Measurements from ENCODE around the gene NRG3.

The NRG3 gene

GRCh38 chr10:82888809-82889455 lies 1013.9 kb downstream of the NRG3 start:
- no peaks in the 10 kb centered on the region for H3K36me3 ChIP-seq (ENCODE audit: control insufficient read depth, insufficient read depth, low read length)
- TF ChIP-seq CTCF (IDR thresholded peaks at IDR 0.05) = no peak

GRCh38 chr10:82889728-82890127 lies 1014.7 kb downstream of the NRG3 start:
- Histone ChIP-seq H2AFZ (no peak overlapping the region), H3K36me3 (ENCODE audit: control insufficient read depth, insufficient read depth, low read length) (no peaks in the 10 kb centered on the region), H3K4me2 (ENCODE audit: low read length) (no peak overlapping the region), H3K27me3 (ENCODE audit: control insufficient read depth, insufficient read depth, low read length) (no peaks in the 10 kb centered on the region), H3K4me3 (ENCODE audit: low read depth, low read length) (no peak overlapping the region), H3K9me3 (ENCODE audit: control insufficient read depth, low read length) (no peaks in the 10 kb centered on the region), H3K4me1 (no peaks in the 10 kb centered on the region), H3K79me2 (no peaks in the 10 kb centered on the region), H3K27ac (no peak overlapping the region), H3K9ac (no peak overlapping the region)
- TF ChIP-seq CTCF (IDR thresholded peaks at IDR 0.05) = no peak

More at GRCh38 chr10:82888809-82889455, 1013.9 kb downstream of the NRG3 start:
- H3K4me2 ChIP-seq (ENCODE audit: low read length) = no peak overlapping the region
- H3K9me3 ChIP-seq (ENCODE audit: control insufficient read depth, low read length) = no peaks in the 10 kb centered on the region
- no peak overlapping the region for H3K4me3 ChIP-seq (ENCODE audit: low read depth, low read length)
- no peak overlapping the region for H3K9ac ChIP-seq
- H3K27ac ChIP-seq = no peak overlapping the region
- no peaks in the 10 kb centered on the region for H3K4me1 ChIP-seq
- H3K79me2 ChIP-seq = no peaks in the 10 kb centered on the region
- no peaks in the 10 kb centered on the region for H3K27me3 ChIP-seq (ENCODE audit: control insufficient read depth, insufficient read depth, low read length)
- H2AFZ ChIP-seq = no peak overlapping the region

GRCh38 chr10:82890573-82890972 lies 1015.6 kb downstream of the NRG3 start:
- Histone ChIP-seq H3K4me1 (no peaks in the 10 kb centered on the region), H3K79me2 (no peaks in the 10 kb centered on the region), H3K27me3 (ENCODE audit: control insufficient read depth, insufficient read depth, low read length) (no peaks in the 10 kb centered on the region), H3K36me3 (ENCODE audit: control insufficient read depth, insufficient read depth, low read length) (no peaks in the 10 kb centered on the region), H3K9ac (no peak overlapping the region), H3K4me3 (ENCODE audit: low read depth, low read length) (no peak overlapping the region), H3K4me2 (ENCODE audit: low read length) (no peak overlapping the region), H3K27ac (no peak overlapping the region), H3K9me3 (ENCODE audit: control insufficient read depth, low read length) (no peaks in the 10 kb centered on the region), H2AFZ (no peak overlapping the region)
- no peak for TF ChIP-seq CTCF (IDR thresholded peaks at IDR 0.05)

- Histone ChIP-seq H2AFZ (no peak overlapping the region), H3K27me3 (ENCODE audit: control insufficient read depth, insufficient read depth, low read length) (no peaks in the 10 kb centered on the region), H3K9me3 (ENCODE audit: control insufficient read depth, low read length) (no peaks in the 10 kb centered on the region), H3K9ac (no peak overlapping the region), H3K36me3 (ENCODE audit: control insufficient read depth, insufficient read depth, low read length) (no peaks in the 10 kb centered on the region), H3K4me3 (ENCODE audit: low read depth, low read length) (no peak overlapping the region), H3K79me2 (no peaks in the 10 kb centered on the region), H3K4me2 (ENCODE audit: low read length) (no peak overlapping the region), H3K4me1 (no peaks in the 10 kb centered on the region), H3K27ac (no peak overlapping the region)
- TF ChIP-seq CTCF (IDR thresholded peaks at IDR 0.05) = no peak
Measured at GRCh38 chr10:82908096-82908495, 1033.1 kb downstream of the NRG3 start.

GRCh38 chr10:82908751-82909150 lies 1033.8 kb downstream of the NRG3 start:
- Histone ChIP-seq H3K36me3 (ENCODE audit: control insufficient read depth, insufficient read depth, low read length) (no peaks in the 10 kb centered on the region), H3K4me3 (ENCODE audit: low read depth, low read length) (no peak overlapping the region), H3K4me2 (ENCODE audit: low read length) (no peak overlapping the region), H3K9me3 (ENCODE audit: control insufficient read depth, low read length) (no peaks in the 10 kb centered on the region), H3K27me3 (ENCODE audit: control insufficient read depth, insufficient read depth, low read length) (no peaks in the 10 kb centered on the region), H3K27ac (no peak overlapping the region), H3K79me2 (no peaks in the 10 kb centered on the region), H3K4me1 (no peaks in the 10 kb centered on the region), H2AFZ (no peak overlapping the region), H3K9ac (no peak overlapping the region)
- no peak for TF ChIP-seq CTCF (IDR thresholded peaks at IDR 0.05)

All from parathyroid adenoma (tissue), 2 donors.